ENCODE measurements around the gene USHBP1.

Gene USHBP1

GRCh38 chr19:17215127-17215971 is 49.2 kb downstream of the USHBP1 start, which contains the start of gene USE1:
Gene USE1, plus strand, starts transcription at chr19:17215357. Its CDS starts 49 bp downstream, at chr19:17215406.
- peak; percentile 83 to 88 for DNase-seq
- ATAC-seq = peak; percentile 97
- peak within 1 kb of the TSS; percentile 97 to 99 for H3K27ac Mint-ChIP-seq
- peak within 1 kb of the TSS; percentile 87 to 92 for H3K4me3 Mint-ChIP-seq
- H3K27me3 Mint-ChIP-seq = no peaks in the 10 kb centered on the region
- peaks cover 40% of the 10 kb centered on the region for H3K4me1 Mint-ChIP-seq
- H3K9me3 Mint-ChIP-seq = no peaks in the 10 kb centered on the region

- H3K27me3 Mint-ChIP-seq = no peaks in the 10 kb centered on the region
- peaks cover 44% of the 10 kb centered on the region for H3K4me1 Mint-ChIP-seq
- ATAC-seq (no peak), DNase-seq (no peak)
- H3K4me3 Mint-ChIP-seq = peak overlapping the region; percentile 87 to 92
- H3K9me3 Mint-ChIP-seq = no peaks in the 10 kb centered on the region
- H3K27ac Mint-ChIP-seq = peak overlapping the region; percentile 97 to 99
Measured at GRCh38 chr19:17214508-17215126, 49.9 kb downstream of the USHBP1 start.

GRCh38 chr19:17213334-17213733 is 51.2 kb downstream of the USHBP1 start:
- Mint-ChIP-seq H3K27ac (no peak overlapping the region), H3K27me3 (no peaks in the 10 kb centered on the region), H3K4me3 (no peak overlapping the region), H3K4me1 (peaks cover 46% of the 10 kb centered on the region), H3K9me3 (no peaks in the 10 kb centered on the region)
- ATAC-seq (no peak), DNase-seq (no peak)

DNA sequence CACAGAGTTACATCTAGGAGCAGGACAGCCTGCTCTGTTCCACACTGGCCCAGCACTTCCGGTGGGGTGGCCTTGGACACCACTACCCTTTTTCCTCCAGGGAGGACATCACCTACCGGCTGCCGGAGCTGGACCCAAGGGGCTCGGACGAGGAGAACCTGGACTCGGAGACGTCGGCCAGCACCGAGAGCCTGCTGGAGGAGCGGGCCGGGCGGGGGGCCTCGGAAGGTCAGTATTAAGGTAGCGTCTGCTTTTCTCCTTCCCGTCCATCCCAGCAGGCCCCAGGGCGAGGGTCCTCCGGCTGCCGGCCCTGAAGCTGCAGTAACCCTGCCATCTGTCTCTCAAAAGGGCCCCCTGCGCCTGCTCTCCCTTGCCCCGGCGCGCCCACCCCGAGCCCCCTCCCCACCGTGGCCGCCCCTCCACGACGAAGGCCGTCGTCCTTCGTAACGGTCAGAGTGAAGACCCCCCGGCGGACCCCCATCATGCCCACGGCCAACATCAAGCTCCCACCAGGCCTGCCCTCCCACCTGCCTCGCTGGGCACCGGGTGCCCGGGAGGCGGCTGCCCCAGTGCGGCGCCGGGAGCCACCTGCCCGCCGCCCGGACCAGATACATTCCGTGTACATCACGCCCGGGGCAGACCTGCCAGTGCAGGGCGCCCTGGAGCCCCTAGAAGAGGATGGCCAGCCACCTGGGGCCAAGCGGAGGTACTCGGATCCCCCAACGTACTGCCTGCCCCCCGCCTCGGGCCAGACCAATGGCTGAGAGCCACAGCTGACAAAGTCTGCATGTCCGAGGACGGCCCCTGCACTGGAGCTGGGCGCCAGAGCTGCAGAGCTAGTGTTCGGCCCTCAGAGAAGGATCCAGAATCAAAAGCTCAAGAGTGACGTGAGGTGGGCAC is 52.7 kb downstream of the USHBP1 start:
- peaks cover 45% of the 10 kb centered on the region for H3K4me1 Mint-ChIP-seq
- H3K4me3 Mint-ChIP-seq = no peak overlapping the region
- H3K9me3 Mint-ChIP-seq = no peaks in the 10 kb centered on the region
- peak overlapping the region in 1 of 2 donors; percentile 40 for H3K27ac Mint-ChIP-seq
- DNase-seq (no peak), ATAC-seq (no peak)
- no peaks in the 10 kb centered on the region for H3K27me3 Mint-ChIP-seq

- Mint-ChIP-seq H3K4me1 (peaks cover 30% of the 10 kb centered on the region), H3K27ac (peak overlapping the region in 1 of 2 donors; percentile 86), H3K4me3 (no peak overlapping the region), H3K27me3 (no peaks in the 10 kb centered on the region), H3K9me3 (no peaks in the 10 kb centered on the region)
- no peak for ATAC-seq
- DNase-seq = no peak
Measured at GRCh38 chr19:17210296-17210695, 54.2 kb downstream of the USHBP1 start.

- peak; percentile 41 for ATAC-seq
- Mint-ChIP-seq H3K9me3 (no peaks in the 10 kb centered on the region), H3K4me3 (no peak overlapping the region), H3K27ac (peak overlapping the region in 1 of 2 donors; percentile 69), H3K4me1 (peaks cover 21% of the 10 kb centered on the region), H3K27me3 (no peaks in the 10 kb centered on the region)
- peak in 1 of 2 donors; percentile 40 for DNase-seq
Measured at GRCh38 chr19:17209126-17210036, 55.2 kb downstream of the USHBP1 start.

GRCh38 chr19:17206736-17207581 is 57.6 kb downstream of the USHBP1 start:
- DNase-seq (no peak), ATAC-seq (no peak)
- Mint-ChIP-seq H3K4me3 (no peak overlapping the region), H3K27ac (peak overlapping the region in 1 of 2 donors; percentile 48), H3K4me1 (peaks cover 18% of the 10 kb centered on the region), H3K27me3 (no peaks in the 10 kb centered on the region), H3K9me3 (no peaks in the 10 kb centered on the region)

DNA sequence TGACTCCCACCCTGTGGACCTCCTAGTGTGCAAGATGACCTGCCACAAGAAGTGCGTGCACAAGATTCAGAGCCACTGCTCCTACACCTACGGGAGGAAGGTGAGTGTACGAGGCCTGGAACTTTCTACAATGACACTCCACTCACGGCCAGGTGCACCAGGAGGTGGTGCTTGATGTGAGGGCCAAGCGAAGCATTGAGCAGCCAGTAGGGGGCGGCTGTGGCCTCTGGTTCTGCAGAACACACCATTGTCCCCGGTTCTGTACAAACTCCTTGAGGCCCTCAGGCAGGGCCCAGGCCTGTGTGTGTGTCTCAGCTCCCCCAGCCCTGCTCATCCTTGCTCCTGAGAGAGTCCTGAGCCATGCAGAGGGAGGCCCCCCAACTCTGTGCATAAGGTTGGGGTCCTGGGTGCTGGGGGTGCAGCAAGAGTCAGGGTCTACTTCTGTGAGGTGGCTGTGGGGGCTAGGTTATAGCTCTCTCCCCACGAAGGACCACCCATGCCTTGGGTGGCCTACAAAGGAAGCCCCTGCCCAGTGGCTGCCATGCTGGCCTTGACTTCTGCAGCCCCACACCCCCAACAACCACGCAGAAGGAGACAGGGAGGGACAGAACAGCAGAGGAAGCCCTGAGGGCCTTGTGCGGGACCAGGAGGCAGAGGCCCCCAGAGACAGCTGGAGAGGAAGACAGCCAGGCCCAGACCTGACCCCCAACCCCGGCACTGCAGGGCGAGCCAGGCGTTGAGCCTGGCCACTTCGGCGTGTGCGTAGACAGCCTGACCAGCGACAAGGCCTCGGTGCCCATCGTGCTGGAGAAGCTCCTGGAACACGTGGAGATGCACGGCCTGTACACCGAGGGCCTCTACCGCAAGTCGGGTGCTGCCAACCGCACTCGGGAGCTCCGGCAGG is 59.1 kb downstream of the USHBP1 start:
- H3K4me1 Mint-ChIP-seq = peaks cover 18% of the 10 kb centered on the region
- ATAC-seq = peak; percentile 77
- H3K27ac Mint-ChIP-seq = no peak overlapping the region
- no peaks in the 10 kb centered on the region for H3K9me3 Mint-ChIP-seq
- peak; percentile 35 to 50 for DNase-seq
- no peaks in the 10 kb centered on the region for H3K27me3 Mint-ChIP-seq
- H3K4me3 Mint-ChIP-seq = no peak overlapping the region

- ATAC-seq (no peak), DNase-seq (no peak)
- Mint-ChIP-seq H3K9me3 (no peaks in the 10 kb centered on the region), H3K27ac (no peak overlapping the region), H3K4me3 (no peak overlapping the region), H3K4me1 (no peaks in the 10 kb centered on the region), H3K27me3 (no peaks in the 10 kb centered on the region)
Measured at GRCh38 chr19:17202713-17203112, 61.8 kb downstream of the USHBP1 start.

- Mint-ChIP-seq H3K27me3 (no peaks in the 10 kb centered on the region), H3K9me3 (no peaks in the 10 kb centered on the region), H3K4me3 (no peak overlapping the region), H3K27ac (no peak overlapping the region), H3K4me1 (no peaks in the 10 kb centered on the region)
- DNase-seq (no peak), ATAC-seq (no peak)
Measured at GRCh38 chr19:17202249-17202648, 62.3 kb downstream of the USHBP1 start.

DNA sequence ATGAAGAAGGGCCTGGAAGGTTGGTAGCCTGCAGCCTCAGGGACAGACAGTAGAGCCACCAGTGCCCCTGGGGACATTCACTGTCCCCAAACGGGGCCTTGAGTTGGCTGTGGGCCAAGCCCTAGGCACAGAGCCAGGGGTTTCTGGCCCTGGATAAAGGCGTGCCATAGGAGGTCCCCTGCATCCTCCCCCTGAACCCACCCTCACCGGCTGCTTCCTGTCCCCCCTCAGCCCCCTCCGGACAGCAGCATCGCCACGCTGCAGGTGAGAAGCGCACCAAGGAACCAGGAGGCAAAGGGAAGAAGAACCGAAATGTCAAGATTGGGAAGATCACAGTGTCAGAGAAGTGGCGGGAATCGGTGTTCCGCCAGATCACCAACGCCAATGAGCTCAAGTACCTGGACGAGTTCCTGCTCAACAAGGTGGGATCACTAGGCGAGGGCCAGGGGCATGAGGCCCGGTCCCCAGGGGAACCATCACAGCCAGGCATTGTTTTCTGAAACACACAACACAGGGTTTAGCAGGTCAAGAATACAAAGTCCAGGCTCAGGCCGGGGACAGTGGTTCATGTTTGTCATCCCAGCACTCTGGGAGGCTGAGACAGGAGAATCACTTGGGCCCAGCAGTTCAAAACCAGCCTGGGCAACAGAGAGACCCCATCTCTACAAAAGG is 64.0 kb downstream of the USHBP1 start:
- H3K4me3 Mint-ChIP-seq = no peak overlapping the region
- H3K4me1 Mint-ChIP-seq = no peaks in the 10 kb centered on the region
- DNase-seq (no peak), ATAC-seq (no peak)
- no peaks in the 10 kb centered on the region for H3K9me3 Mint-ChIP-seq
- H3K27me3 Mint-ChIP-seq = no peaks in the 10 kb centered on the region
- H3K27ac Mint-ChIP-seq = no peak overlapping the region
